Activated gamma-delta T cell treated with anti-CD3 and anti-CD28 coated beads, Interleukin-2, amount 50 U/mL, for 16 hours (primary cell): ENCODE data around the gene RAD51B.
"Not testable (repeated sequence)": the region's sequence is repeated elsewhere in the genome, so short reads cannot be mapped to it uniquely, and the experiment has no call there.

ENCODE experiments used
- DNase-seq: peaks from one replicate; pipeline ENCODE4 v3.0.0-alpha.2; 2020; ENCODE audit warnings: low read depth

Gene RAD51B

GRCh38 chr14:68749487-68750475 lies 930.2 kb downstream of the RAD51B start:
- DNase-seq, result no peak

GRCh38 chr14:68752271-68753006 lies 932.9 kb downstream of the RAD51B start:
- DNase-seq, result no peak

DNA sequence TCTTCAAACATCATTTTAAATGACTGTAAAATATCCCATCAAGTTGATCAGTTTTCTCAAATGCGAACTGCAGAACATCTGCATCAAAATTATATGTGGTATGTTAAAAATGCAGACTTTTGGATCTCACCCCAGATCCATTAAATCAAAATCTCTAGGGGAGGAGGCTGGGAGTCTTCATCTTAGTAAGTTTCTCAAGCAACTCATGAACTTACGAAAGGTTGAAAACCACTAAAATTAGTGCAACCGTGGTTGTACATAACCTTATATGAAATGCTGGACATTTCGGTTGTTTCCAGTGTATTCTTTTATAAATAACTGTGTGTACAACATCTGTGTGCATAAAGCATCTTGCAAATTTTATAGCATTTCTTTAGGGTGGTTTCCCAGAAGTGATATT lies 934.1 kb downstream of the RAD51B start:
- no peak for DNase-seq

DNA sequence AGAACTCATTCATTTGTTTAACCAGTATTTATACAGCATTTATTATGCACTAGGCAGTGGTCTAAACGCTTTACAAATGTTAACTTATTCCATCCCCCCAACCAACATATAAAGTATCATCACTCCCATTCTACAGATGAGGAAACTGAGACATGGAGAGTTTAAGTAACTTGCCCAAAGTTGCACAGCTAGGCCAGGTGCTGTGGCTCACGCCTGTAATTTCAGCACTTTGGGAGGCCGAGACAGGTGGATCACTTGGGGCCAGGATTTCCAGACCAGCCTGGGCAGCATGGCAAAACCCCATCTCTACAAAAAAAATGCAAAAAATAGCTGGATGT lies 935.4 kb downstream of the RAD51B start:
- DNase-seq, result no peak

DNA sequence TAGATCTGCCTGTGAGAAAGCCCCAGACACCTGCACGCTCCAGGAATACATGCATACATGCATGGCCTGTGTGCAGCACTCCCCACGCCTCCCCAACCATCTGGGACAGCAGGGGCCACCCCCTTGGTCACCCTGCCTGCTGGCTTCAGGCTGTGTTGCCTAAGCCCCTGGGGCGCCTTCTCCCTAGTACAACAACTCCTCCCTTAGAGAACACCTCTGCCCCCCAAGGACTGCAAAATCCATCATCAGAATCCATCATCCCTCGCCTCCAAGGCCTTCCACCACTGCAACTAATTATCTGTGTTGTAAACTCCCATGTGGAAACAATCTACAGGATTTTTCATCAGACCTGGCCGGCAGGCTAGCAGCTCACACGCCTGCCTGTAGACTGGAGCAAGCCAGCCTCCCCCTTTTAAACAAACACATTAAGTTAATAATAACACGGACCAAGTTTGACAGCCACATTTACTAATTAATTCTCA lies 936.5 kb downstream of the RAD51B start:
- DNase-seq, result no peak

GRCh38 chr14:68756734-68757133 lies 937.2 kb downstream of the RAD51B start:
- no peak for DNase-seq

GRCh38 chr14:68757618-68758081 lies 938.1 kb downstream of the RAD51B start:
- DNase-seq, result no peak

GRCh38 chr14:68758301-68758700 lies 938.7 kb downstream of the RAD51B start:
- no peak for DNase-seq

DNA sequence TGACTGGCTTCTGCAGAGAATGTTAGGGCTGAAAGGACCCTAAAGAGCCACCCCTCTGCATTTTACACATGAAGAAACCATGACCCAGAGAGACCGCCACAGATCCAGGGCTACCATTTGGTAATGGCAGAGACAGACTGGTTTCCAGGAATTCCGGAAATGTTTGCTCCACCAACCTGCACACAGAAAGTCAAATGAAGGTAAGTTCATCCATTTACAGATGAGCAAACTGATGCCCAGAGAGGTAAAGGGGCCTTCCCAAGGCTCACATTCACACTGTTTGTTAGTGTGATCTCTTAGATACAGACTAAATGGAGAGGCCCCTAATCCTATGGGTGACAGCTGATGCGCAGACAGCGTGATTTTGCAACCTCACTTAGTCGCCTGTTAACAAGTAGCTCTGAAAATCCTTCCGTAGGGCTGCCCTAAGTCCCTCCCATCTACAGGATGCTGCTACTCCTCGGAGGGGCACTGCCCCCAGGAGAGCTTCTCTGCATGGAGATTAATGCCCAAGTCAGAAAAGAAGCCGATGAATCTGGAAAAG lies 939.5 kb downstream of the RAD51B start:
- no peak for DNase-seq

GRCh38 chr14:68759937-68760336 lies 940.4 kb downstream of the RAD51B start:
- DNase-seq, result no peak

DNA sequence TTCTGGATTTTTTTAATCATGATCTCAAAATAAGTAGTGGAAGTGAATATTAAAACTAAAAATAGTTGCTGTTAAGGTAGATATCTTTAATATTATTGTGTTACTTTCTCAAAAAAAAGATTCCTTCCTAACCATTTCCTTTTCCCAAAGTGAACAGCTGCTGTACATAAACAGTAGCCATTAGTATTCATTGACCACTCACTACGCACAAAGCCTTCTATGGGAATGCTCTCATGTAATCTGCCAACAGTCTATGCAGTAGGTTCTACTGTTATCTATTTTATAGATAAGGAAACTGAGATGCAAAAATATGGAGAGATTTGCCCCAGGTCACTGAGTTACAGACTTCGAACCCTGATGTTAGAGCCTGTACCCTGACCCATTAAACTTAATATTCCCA lies 941.2 kb downstream of the RAD51B start:
- no peak for DNase-seq

DNA sequence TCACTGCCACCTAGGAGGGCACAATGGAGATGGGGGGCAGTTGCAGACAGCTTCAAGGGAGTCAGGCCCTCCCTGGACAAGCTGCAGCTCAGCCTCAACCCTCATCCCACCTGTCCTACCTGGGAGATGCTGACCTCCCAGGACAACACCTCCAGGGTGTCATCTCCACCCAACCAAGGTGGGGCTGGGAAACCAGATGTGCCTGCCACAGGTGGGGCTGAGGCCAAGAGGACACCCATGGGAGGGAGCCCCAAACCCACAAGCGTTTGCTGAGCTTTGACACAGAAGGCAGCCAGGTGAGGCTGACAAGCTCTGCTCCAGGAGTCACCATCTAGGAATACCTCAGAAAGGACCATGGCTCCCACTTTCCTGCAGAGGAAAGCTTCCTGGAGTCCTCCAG lies 941.8 kb downstream of the RAD51B start:
- DNase-seq, result no peak

GRCh38 chr14:68762953-68763764 lies 943.6 kb downstream of the RAD51B start:
- no peak for DNase-seq

GRCh38 chr14:68763843-68764242 lies 944.3 kb downstream of the RAD51B start:
- DNase-seq, result not testable (repeated sequence)

- no peak for DNase-seq
Measured at GRCh38 chr14:68766299-68767247, 947.0 kb downstream of the RAD51B start.

- no peak for DNase-seq
Measured at GRCh38 chr14:68767248-68767645, 947.7 kb downstream of the RAD51B start.

- DNase-seq, result no peak
Measured at GRCh38 chr14:68768316-68768715, 948.7 kb downstream of the RAD51B start.

- DNase-seq, result no peak
Measured at GRCh38 chr14:68770051-68770450, 950.5 kb downstream of the RAD51B start.

DNA sequence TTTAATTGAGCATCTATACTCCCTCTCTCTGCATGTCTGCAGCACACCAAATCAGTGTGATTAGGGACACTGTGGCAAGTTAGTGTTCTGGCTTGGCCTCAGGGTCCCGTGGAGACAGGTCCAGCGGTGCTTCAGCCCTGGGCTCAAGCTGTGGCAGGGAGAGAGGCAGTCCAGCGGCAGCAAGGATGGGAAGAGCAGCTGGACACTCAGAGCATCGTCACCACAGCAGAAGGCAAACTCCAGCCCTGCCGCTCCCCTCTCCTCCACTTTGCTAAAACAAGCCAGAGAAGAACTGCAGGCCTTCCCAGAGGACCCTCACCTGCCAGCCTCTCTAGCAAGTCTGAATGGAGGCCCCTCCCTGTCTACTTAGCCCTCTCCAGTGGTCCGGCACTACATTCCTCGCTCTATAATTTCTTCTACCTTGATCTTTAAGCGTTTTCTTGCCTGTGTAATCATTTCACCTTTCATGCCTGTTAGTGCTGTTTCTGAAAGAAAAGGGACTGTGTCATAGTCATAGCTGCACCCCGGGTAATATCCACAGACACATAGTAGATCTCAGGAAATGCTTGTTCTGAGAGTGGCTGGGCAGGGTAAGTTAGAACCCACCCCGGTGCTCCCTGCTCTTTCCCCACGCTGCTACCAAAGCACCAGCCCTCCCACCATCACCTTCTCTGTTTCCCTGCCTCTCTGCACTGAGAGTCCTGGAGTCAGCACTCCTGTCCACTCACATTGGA lies 951.1 kb downstream of the RAD51B start:
- DNase-seq, result no peak

DNA sequence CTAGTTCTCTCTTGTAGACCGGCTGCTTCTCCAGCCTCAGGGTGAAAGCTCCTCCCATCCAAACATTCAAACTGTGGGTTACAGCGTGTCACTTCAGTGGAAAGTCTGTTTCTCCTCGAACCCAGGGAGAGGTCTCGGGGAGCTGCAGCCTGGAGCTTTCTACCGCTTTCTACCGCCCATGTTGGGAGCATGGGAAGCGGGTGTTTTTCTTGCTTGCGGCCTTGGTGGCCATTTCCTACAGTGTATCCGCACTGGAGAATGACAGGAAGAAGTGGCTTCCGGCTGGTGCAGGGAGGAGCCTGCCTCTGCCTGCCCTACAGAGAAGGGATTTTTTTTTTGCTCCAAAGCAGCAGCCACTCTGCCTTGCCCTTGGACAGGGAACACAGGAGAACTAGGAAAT lies 952.1 kb downstream of the RAD51B start:
- no peak for DNase-seq
